ENCODE data around the gene MAP3K6.

DNA sequence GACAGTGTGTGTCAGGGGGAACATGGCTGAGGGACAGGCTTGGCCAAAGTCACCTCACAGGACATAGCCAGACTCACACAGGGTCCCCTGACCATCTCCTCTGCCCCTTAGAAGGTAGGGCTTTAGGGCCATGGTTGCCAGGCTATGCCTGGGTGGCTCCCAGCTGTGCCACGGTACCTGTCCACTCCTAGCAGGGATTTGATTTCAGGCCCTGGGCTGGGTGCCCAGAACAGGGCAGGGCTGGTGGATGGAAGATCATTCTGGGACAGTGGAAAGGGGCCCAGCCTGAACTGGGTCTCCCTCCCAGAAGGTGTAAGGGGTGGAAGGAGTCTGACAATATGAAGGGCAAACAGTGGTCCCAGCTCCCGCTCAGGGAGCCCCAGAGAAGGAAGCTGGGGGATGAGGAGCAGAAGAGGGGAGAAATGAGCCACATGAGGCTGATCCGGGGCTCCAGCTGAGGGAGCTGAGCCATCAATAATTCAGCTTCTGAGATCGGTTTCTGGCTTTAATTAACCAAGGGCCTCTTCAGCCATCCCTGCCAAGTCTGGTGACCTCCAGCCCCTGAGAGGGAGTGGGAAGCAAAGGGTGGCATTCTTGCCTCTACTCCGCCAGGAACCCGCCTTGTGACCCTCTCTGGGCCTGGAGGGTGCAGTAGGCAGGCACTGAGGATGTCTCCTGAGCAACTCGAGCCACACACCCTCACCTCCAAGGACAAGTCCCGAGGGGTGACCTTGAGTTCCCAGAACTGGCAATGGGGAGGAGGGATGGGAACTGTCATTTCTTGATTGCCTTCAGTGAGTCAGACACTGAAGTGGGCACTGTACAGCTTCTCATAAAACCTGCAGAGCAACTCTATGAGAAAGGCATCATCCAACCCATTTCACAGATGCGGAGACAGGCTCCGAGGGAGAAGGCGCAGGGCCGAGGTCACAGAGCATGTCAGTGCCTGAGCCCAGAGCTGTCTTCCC lies 14.3 kb upstream of the MAP3K6 start:
- no peak for TF ChIP-seq POLR2A (IDR thresholded peaks at IDR 0.05; ENCODE audit: low read depth, low read length)
- TF ChIP-seq, protein P1, sequence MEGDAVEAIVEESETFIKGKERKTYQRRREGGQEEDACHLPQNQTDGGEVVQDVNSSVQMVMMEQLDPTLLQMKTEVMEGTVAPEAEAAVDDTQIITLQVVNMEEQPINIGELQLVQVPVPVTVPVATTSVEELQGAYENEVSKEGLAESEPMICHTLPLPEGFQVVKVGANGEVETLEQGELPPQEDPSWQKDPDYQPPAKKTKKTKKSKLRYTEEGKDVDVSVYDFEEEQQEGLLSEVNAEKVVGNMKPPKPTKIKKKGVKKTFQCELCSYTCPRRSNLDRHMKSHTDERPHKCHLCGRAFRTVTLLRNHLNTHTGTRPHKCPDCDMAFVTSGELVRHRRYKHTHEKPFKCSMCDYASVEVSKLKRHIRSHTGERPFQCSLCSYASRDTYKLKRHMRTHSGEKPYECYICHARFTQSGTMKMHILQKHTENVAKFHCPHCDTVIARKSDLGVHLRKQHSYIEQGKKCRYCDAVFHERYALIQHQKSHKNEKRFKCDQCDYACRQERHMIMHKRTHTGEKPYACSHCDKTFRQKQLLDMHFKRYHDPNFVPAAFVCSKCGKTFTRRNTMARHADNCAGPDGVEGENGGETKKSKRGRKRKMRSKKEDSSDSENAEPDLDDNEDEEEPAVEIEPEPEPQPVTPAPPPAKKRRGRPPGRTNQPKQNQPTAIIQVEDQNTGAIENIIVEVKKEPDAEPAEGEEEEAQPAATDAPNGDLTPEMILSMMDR (IDR thresholded peaks at IDR 0.05; ENCODE audit: extremely low read depth in 1 of 2, insufficient read depth in 1 of 2, low read depth in 1 of 2, low read length in 2 of 2), result no peak
- no peak for TF ChIP-seq MYC (IDR thresholded peaks at IDR 0.05; ENCODE audit: low read depth, low read length)
- TF ChIP-seq EZH2 (IDR thresholded peaks at IDR 0.05; ENCODE audit: borderline replicate concordance, low read depth, low read length, severe bottlenecking), result no peak
- TF ChIP-seq, protein P2, sequence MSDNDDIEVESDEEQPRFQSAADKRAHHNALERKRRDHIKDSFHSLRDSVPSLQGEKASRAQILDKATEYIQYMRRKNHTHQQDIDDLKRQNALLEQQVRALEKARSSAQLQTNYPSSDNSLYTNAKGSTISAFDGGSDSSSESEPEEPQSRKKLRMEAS (IDR thresholded peaks at IDR 0.05; ENCODE audit: insufficient read depth, insufficient read length), result no peak
- no peak for TF ChIP-seq GATA2 (IDR thresholded peaks at IDR 0.05; ENCODE audit: insufficient read depth, insufficient read length, low read depth, low read length)
- no peak for TF ChIP-seq POLR2AphosphoS5 (IDR thresholded peaks at IDR 0.05; ENCODE audit: insufficient read depth, low read depth, low read length)
- TF ChIP-seq JUN (IDR thresholded peaks at IDR 0.05; ENCODE audit: borderline replicate concordance, insufficient read depth, insufficient read length, low read depth), result no peak

All from endothelial cell of umbilical vein (primary cell).